Measurements from ENCODE around the gene MUSK. TPM values are rescaled to one million over a fixed set of nuclear protein-coding genes. Genes with fewer than 3 reads are reported as not detected.

MUSK gene
- total and polyA plus RNA-seq, 2 experiments from 2014 or later: not detected

GRCh38 chr9:110768886-110769285, 100.3 kb downstream of the MUSK start:
- Mint-ChIP-seq H3K4me3 (no peak overlapping the region), H3K4me1 (no peaks in the 10 kb centered on the region), H3K9me3 (no peaks in the 10 kb centered on the region), H3K27me3 (ENCODE audit: insufficient read depth, low read depth, poor library complexity) (no peaks in the 10 kb centered on the region), H3K36me3 (ENCODE audit: low read depth) (no peaks in the 10 kb centered on the region), H3K27ac (no peak overlapping the region)
- no peak overlapping the region for H3K4me3 ChIP-seq
- no peak overlapping the region for H3K4me2 ChIP-seq
- H3K27ac ChIP-seq (ENCODE audit: low read depth): no peak overlapping the region
- H3F3A ChIP-seq (replicated peaks; ENCODE audit: low read depth): no peaks in the 10 kb centered on the region
- ATAC-seq: no peak
- H3K36me3 ChIP-seq (ENCODE audit: insufficient read depth): no peaks in the 10 kb centered on the region
- DNase-seq (ENCODE audit: low spot score): no peak
- no peaks in the 10 kb centered on the region for H4K20me1 ChIP-seq (replicated peaks; ENCODE audit: insufficient read depth)
- no peak for TF ChIP-seq CTCF (conservative IDR thresholded peaks at IDR 0.05; ENCODE audit: low read depth in 2 of 2)
- no peak for TF ChIP-seq POLR2AphosphoS5 (IDR thresholded peaks at IDR 0.05; ENCODE audit: low read depth)
- no peak for TF ChIP-seq REST (IDR thresholded peaks at IDR 0.05; ENCODE audit: unreplicated experiment)
- no peak for TF ChIP-seq ETS1 (IDR thresholded peaks at IDR 0.05)
- no peak for TF ChIP-seq EZH2 (IDR thresholded peaks at IDR 0.05; ENCODE audit: low read depth, unreplicated experiment)
- TF ChIP-seq STAT1 (IDR thresholded peaks at IDR 0.05; ENCODE audit: unreplicated experiment): no peak
- TF ChIP-seq CREB1 (CRISPR knock-in tag; IDR thresholded peaks at IDR 0.05; ENCODE audit: low read depth): no peak
- no peaks in the 10 kb centered on the region for H3K4me1 ChIP-seq (ENCODE audit: insufficient read depth)
- no peak overlapping the region for H2AFZ ChIP-seq
- no peaks in the 10 kb centered on the region for H3K9me2 ChIP-seq (ENCODE audit: insufficient read depth)
- H3K79me2 ChIP-seq (replicated peaks; ENCODE audit: insufficient read depth): no peaks in the 10 kb centered on the region
- no peaks in the 10 kb centered on the region for H3K27me3 ChIP-seq (ENCODE audit: insufficient read depth)

- TF ChIP-seq ZNF331 (CRISPR knock-in tag; IDR thresholded peaks at IDR 0.05; ENCODE audit: low read depth): no peak
- TF ChIP-seq ZNF462 (CRISPR knock-in tag; IDR thresholded peaks at IDR 0.05): no peak
- Histone ChIP-seq H3K79me2 (replicated peaks; ENCODE audit: insufficient read depth) (no peaks in the 10 kb centered on the region), H3F3A (replicated peaks; ENCODE audit: low read depth) (no peaks in the 10 kb centered on the region), H3K4me3 (no peak overlapping the region), H3K4me1 (ENCODE audit: insufficient read depth) (no peaks in the 10 kb centered on the region), H2AFZ (no peak overlapping the region), H3K4me2 (no peak overlapping the region), H3K27me3 (ENCODE audit: insufficient read depth) (no peaks in the 10 kb centered on the region), H3K27ac (ENCODE audit: low read depth) (no peak overlapping the region), H4K20me1 (replicated peaks; ENCODE audit: insufficient read depth) (no peaks in the 10 kb centered on the region), H3K36me3 (ENCODE audit: insufficient read depth) (no peaks in the 10 kb centered on the region), H3K9me2 (ENCODE audit: insufficient read depth) (no peaks in the 10 kb centered on the region)
- DNase-seq (ENCODE audit: low spot score) (no peak), ATAC-seq (no peak)
- Mint-ChIP-seq H3K4me1 (no peaks in the 10 kb centered on the region; the same call in 2 of the 3 replicates), H3K9me3 (no peaks in the 10 kb centered on the region), H3K27ac (no peak overlapping the region), H3K4me3 (no peak overlapping the region), H3K36me3 (ENCODE audit: low read depth) (no peaks in the 10 kb centered on the region), H3K27me3 (ENCODE audit: insufficient read depth, low read depth, poor library complexity) (no peaks in the 10 kb centered on the region)
Observed at GRCh38 chr9:110769667-110770066, 101.1 kb downstream of the MUSK start.

Data from GM23338 (cell line).